NB4 (cell line): Measurements from ENCODE around the gene SEPTIN3.

Source experiments
- POLR2A ChIP-seq: IDR thresholded peaks from 2 replicates; pipeline ENCODE4 v1.6.1; 2011; ENCODE audit warnings: mild to moderate bottlenecking; ENCODE audit not compliant: insufficient read length; ENCODE audit errors: extremely low read depth
- TF ChIP-seq, protein P1 (sequence below): IDR thresholded peaks from one replicate; pipeline ENCODE4 v1.5.1; 2012; ENCODE audit warnings: low read depth, low read length

DNA sequence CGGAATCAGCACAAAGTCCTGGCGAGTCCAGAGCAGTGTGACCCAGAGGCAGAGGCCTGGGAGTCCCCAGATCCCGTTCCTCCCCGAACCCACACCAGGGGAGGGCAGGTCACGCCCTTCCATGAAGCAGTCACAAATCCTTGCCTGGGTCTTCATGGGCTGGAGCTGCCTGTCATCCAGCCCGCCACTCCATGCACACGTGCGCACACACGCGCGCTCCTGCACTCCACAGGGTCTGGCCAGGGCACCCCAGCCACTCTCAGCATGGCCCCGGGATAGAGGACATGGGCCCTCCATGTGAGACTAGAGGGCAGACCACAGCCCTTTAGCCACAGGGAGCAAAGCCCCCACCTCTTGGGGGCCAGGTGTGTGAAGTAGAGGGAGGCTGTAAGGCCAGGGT, 36.9 kb upstream of the SEPTIN3 start:
- TF ChIP-seq, protein P1, sequence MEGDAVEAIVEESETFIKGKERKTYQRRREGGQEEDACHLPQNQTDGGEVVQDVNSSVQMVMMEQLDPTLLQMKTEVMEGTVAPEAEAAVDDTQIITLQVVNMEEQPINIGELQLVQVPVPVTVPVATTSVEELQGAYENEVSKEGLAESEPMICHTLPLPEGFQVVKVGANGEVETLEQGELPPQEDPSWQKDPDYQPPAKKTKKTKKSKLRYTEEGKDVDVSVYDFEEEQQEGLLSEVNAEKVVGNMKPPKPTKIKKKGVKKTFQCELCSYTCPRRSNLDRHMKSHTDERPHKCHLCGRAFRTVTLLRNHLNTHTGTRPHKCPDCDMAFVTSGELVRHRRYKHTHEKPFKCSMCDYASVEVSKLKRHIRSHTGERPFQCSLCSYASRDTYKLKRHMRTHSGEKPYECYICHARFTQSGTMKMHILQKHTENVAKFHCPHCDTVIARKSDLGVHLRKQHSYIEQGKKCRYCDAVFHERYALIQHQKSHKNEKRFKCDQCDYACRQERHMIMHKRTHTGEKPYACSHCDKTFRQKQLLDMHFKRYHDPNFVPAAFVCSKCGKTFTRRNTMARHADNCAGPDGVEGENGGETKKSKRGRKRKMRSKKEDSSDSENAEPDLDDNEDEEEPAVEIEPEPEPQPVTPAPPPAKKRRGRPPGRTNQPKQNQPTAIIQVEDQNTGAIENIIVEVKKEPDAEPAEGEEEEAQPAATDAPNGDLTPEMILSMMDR: no peak
- no peak for TF ChIP-seq POLR2A
